MCF 10A (cell line): ENCODE data around the gene NEK11. TPM values are rescaled to one million over a fixed set of nuclear protein-coding genes. Genes with fewer than 3 reads are reported as not detected.

Experiments
- BruUV-seq: library from RNA; stranded (reverse); fragments of 400-500 nt; replicated peaks from 2 replicates; lab custom pipeline; 2021; lab: Mats Ljungman, UMichigan
- CTCF ChIA-PET: fragments of 300-600 bp; sonication (Branson Sonifier 250); formaldehyde crosslinking; extraction: SDS; loops from one replicate; lab custom pipeline; 2021; ENCODE audit warnings: antibody characterized with exemption, inconsistent platforms; lab: Yijun Ruan, JAX
- POLR2A ChIA-PET: fragments of 300-600, 350-650 bp; sonication (Branson Sonifier 250); formaldehyde crosslinking; extraction: SDS; loops from one replicate; lab custom pipeline; 2020; ENCODE audit warnings: antibody characterized with exemption, inconsistent platforms; lab: Yijun Ruan, JAX
- DNase-seq: peaks from one replicate; pipeline ENCODE4 v3.0.0-alpha.2; 2018; ENCODE audit not compliant: unreplicated experiment
- H3K27ac Mint-ChIP-seq: one replicate; pipeline ENCODE4 v1.8.0; 2022; ENCODE audit warnings: mild to moderate bottlenecking, low read depth, mixed read lengths; ENCODE audit not compliant: unreplicated experiment
- H3K27me3 Mint-ChIP-seq: one replicate; pipeline ENCODE4 v1.8.0; 2022; ENCODE audit warnings: mixed read lengths; ENCODE audit not compliant: insufficient read depth, unreplicated experiment
- H3K36me3 Mint-ChIP-seq: one replicate; pipeline ENCODE4 v1.8.0; 2022; ENCODE audit warnings: mild to moderate bottlenecking, moderate library complexity, mixed read lengths; ENCODE audit not compliant: insufficient read depth, unreplicated experiment
- H3K4me1 Mint-ChIP-seq: one replicate; pipeline ENCODE4 v1.8.0; 2022; ENCODE audit warnings: mixed read lengths; ENCODE audit not compliant: insufficient read depth, unreplicated experiment
- H3K4me3 Mint-ChIP-seq: one replicate; pipeline ENCODE4 v1.8.0; 2022; ENCODE audit warnings: mild to moderate bottlenecking, moderate library complexity, mixed read lengths; ENCODE audit not compliant: unreplicated experiment
- H3K9me3 Mint-ChIP-seq: one replicate; pipeline ENCODE4 v1.8.0; 2022; ENCODE audit warnings: mixed read lengths; ENCODE audit not compliant: unreplicated experiment
- CTCF ChIP-seq: fragments of 200-600 bp; IDR thresholded peaks from one replicate; pipeline ENCODE4 v1.8.0; 2022; ENCODE audit warnings: antibody characterized with exemption, mild to moderate bottlenecking; ENCODE audit not compliant: unreplicated experiment
- intact Hi-C: fragments of 100-400 bp; cut with micrococcal nuclease; formaldehyde crosslinking; loops from 2 replicates; pipeline ENCODE4 v1.14.1; 2022
- total RNA-seq: library from RNA; stranded (reverse); gene quantifications from 2 replicates; pipeline ENCODE4 v1.2.3, GENCODE V29; 2022

Gene NEK11
- total RNA-seq, 1 experiment from 2014 or later: 6.9 TPM

GRCh38 chr3:131141770-131142169, 115.1 kb downstream of the NEK11 start:
- ChIA-PET POLR2A (no interaction called here), CTCF (interaction anchor here (1.9 kb wide), 1 partner anchor 103 kb away, joined by 3 read pairs; no protein-coding TSS in a partner anchor)
- Mint-ChIP-seq H3K4me1 (no peaks in the 10 kb centered on the region), H3K36me3 (no peaks in the 10 kb centered on the region), H3K27me3 (no peaks in the 10 kb centered on the region), H3K9me3 (no peaks in the 10 kb centered on the region), H3K4me3 (no peak overlapping the region), H3K27ac (no peak overlapping the region)
- no TSS peak for BruUV-seq
- intact Hi-C loops: no loop called here
- DNase-seq: no peak
- no peak for TF ChIP-seq CTCF

- no peaks in the 10 kb centered on the region for H3K4me1 Mint-ChIP-seq
- H3K27ac Mint-ChIP-seq: no peak overlapping the region
- H3K9me3 Mint-ChIP-seq: no peaks in the 10 kb centered on the region
- H3K36me3 Mint-ChIP-seq: no peaks in the 10 kb centered on the region
- ChIA-PET CTCF (interaction anchor here (0.8 to 1.9 kb wide), 3 partner anchors 19 to 104 kb away, joined by 3 read pairs; no protein-coding TSS in a partner anchor), POLR2A (interaction anchor here (0.7 kb wide), 1 partner anchor 413 kb away, joined by 3 read pairs; no protein-coding TSS in a partner anchor)
- no peak for DNase-seq
- no peak overlapping the region for H3K4me3 Mint-ChIP-seq
- no peaks in the 10 kb centered on the region for H3K27me3 Mint-ChIP-seq
- no TSS peak for BruUV-seq
- intact Hi-C loops: no loop called here
- TF ChIP-seq CTCF: no peak
Measured at GRCh38 chr3:131142580-131142979, 115.9 kb downstream of the NEK11 start.

GRCh38 chr3:131143802-131144201, 117.1 kb downstream of the NEK11 start:
- Mint-ChIP-seq H3K4me3 (no peak overlapping the region), H3K9me3 (no peaks in the 10 kb centered on the region)

GRCh38 chr3:131147534-131147933, 120.9 kb downstream of the NEK11 start:
- CTCF ChIA-PET: interaction anchor here (0.6 kb wide), 1 partner anchor 20 kb away, joined by 4 read pairs; no protein-coding TSS in a partner anchor

More at GRCh38 chr3:131143802-131144201, 117.1 kb downstream of the NEK11 start:
- BruUV-seq: no TSS peak
- Mint-ChIP-seq H3K27ac (no peak overlapping the region), H3K36me3 (no peaks in the 10 kb centered on the region), H3K27me3 (no peaks in the 10 kb centered on the region), H3K4me1 (no peaks in the 10 kb centered on the region)
- intact Hi-C loops: no loop called here
- ChIA-PET CTCF (no interaction called here), POLR2A (interaction anchor here (0.7 kb wide), 1 partner anchor 873 kb away, joined by 3 read pairs; no protein-coding TSS in a partner anchor)
- DNase-seq: no peak
- no peak for TF ChIP-seq CTCF

More at GRCh38 chr3:131147534-131147933, 120.9 kb downstream of the NEK11 start:
- Mint-ChIP-seq H3K9me3 (no peaks in the 10 kb centered on the region), H3K36me3 (no peaks in the 10 kb centered on the region), H3K4me3 (no peak overlapping the region), H3K27ac (no peak overlapping the region), H3K4me1 (no peaks in the 10 kb centered on the region), H3K27me3 (no peaks in the 10 kb centered on the region)
- intact Hi-C loops: no loop called here
- POLR2A ChIA-PET: no interaction called here
- no peak for TF ChIP-seq CTCF
- no peak for DNase-seq
- BruUV-seq: no TSS peak
